ENCODE measurements around the gene ANKRD11.
"Not testable (repeated sequence)": the region's sequence is repeated elsewhere in the genome, so short reads cannot be mapped to it uniquely, and the experiment has no call there.

ANKRD11 gene

DNA sequence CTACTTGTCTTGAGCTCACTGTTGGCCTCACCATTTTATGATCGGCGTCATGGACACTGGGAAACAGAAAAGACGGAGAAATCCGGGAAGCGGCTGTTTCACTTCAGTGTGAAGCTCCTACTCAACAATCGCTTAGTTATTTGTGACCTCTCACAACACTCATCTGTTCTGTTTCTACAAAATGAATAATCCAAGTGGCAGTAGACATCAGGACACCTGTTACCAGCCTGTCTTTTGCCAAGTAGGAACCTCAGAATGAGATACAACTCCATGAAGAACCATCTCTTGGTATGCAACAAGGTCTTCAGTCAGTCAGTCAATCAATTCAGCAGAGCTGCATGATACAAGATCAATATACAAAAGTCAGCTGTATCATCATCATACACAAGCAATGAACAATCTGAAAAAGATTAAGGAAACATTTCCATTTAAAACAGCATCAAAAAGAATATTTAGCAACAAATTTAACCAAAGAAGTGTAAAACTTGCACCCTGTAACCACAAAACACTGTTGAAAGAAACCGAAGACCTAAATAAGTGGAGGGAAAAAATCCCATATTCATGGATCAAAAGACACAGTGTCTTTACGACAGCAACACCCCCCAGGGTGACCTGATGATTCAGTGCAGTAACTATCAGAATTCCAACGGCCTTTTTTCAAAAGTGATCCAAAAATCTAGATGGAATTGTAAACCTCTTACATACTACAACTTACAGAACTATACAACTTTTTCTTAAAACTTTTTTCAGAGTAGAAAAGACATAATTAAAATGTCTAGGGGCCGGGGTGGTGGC, 63.4 kb downstream of the ANKRD11 start:
- Histone ChIP-seq H3K27me3 (ENCODE audit: insufficient read depth, insufficient read length) (no peaks in the 10 kb centered on the region), H3K9ac (ENCODE audit: insufficient read length, low read depth) (no peak overlapping the region), H3K9me3 (ENCODE audit: insufficient read depth, low read length) (peaks cover 15% of the 10 kb centered on the region; the same call in 1 of the 2 replicates), H3K36me3 (ENCODE audit: insufficient read depth, insufficient read length, low read length) (peaks cover 8% of the 10 kb centered on the region), H3K4me3 (ENCODE audit: insufficient read length, low read depth) (no peak overlapping the region), H3K4me1 (ENCODE audit: insufficient read depth, insufficient read length) (peaks cover 16% of the 10 kb centered on the region)
- no peak for DNase-seq (ENCODE audit: low read depth, low spot score)
- TF ChIP-seq ZNF274 (IDR thresholded peaks at IDR 0.05; ENCODE audit: low read depth, low read length): no peak
- TF ChIP-seq YY1 (IDR thresholded peaks at IDR 0.05; ENCODE audit: insufficient read depth, insufficient read length): no peak
- TF ChIP-seq SUZ12 (IDR thresholded peaks at IDR 0.05; ENCODE audit: extremely low read depth, insufficient read depth, insufficient read length): no peak

DNA sequence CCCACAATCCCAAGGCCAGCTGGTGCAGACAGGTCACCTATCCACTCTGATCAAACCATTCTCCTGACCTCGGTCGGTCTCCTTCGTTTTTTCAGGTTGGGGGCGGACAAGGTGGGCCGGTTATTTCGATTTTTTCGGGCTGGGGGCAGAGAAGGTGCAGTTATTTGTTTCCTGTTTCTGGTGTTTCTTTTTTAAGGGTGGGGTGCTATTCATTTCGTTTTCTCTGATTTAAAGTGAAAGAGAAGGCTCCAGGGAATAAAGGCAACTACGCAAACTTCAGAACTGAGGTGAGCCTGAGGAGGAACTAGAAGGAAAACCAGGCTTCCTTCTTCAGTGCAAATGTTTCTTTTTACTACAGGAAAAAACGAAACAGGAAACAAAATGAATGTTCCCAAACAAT, 64.8 kb downstream of the ANKRD11 start:
- Histone ChIP-seq H3K27me3 (ENCODE audit: insufficient read depth, insufficient read length) (no peaks in the 10 kb centered on the region), H3K36me3 (ENCODE audit: insufficient read depth, insufficient read length, low read length) (peaks cover 8% of the 10 kb centered on the region), H3K9me3 (ENCODE audit: insufficient read depth, low read length) (peaks cover 3% of the 10 kb centered on the region; the same call in 1 of the 2 replicates), H3K4me1 (ENCODE audit: insufficient read depth, insufficient read length) (peaks cover 7% of the 10 kb centered on the region), H3K9ac (ENCODE audit: insufficient read length, low read depth) (no peak overlapping the region), H3K4me3 (ENCODE audit: insufficient read length, low read depth) (no peak overlapping the region)
- DNase-seq (ENCODE audit: low read depth, low spot score): no peak
- TF ChIP-seq YY1 (IDR thresholded peaks at IDR 0.05; ENCODE audit: insufficient read depth, insufficient read length): no peak
- no peak for TF ChIP-seq SUZ12 (IDR thresholded peaks at IDR 0.05; ENCODE audit: extremely low read depth, insufficient read depth, insufficient read length)
- no peak for TF ChIP-seq ZNF274 (IDR thresholded peaks at IDR 0.05; ENCODE audit: low read depth, low read length)

DNA sequence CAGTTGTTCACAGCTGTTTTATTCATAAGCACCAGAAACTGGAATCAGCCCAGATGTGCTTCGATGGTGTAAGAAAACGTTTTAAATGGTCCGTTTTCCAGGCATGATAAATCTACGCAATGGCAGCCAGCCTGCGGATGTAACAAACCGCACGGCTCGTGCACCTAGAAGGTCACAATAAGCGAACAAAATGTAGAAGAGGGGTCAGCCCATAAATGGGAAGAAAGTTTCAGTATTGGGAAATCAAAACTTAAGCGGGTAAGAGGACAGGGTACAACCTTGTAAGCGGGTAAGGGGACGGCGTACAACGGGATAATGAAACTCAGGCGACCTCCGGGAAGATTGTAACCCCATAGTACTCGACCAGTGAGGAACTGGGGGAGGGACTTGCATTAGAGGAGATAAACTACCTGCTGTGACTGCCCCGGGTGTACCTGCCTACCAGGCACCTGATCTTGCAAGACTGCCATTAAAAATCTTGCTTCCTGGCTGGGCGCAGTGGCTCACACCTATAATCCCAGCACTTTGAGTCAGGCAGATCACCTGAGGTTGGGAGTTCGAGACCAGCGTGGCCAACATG, 66.6 kb downstream of the ANKRD11 start:
- no peak for DNase-seq (ENCODE audit: low read depth, low spot score)
- H3K4me3 ChIP-seq (ENCODE audit: insufficient read length, low read depth): no peak overlapping the region
- peaks cover 7% of the 10 kb centered on the region for H3K4me1 ChIP-seq (ENCODE audit: insufficient read depth, insufficient read length)
- TF ChIP-seq YY1 (IDR thresholded peaks at IDR 0.05; ENCODE audit: insufficient read depth, insufficient read length): no peak
- TF ChIP-seq SUZ12 (IDR thresholded peaks at IDR 0.05; ENCODE audit: extremely low read depth, insufficient read depth, insufficient read length): no peak
- no peak for TF ChIP-seq ZNF274 (IDR thresholded peaks at IDR 0.05; ENCODE audit: low read depth, low read length)
- H3K9me3 ChIP-seq (ENCODE audit: insufficient read depth, low read length): no peaks in the 10 kb centered on the region
- H3K36me3 ChIP-seq (ENCODE audit: insufficient read depth, insufficient read length, low read length): peaks cover 17% of the 10 kb centered on the region
- no peaks in the 10 kb centered on the region for H3K27me3 ChIP-seq (ENCODE audit: insufficient read depth, insufficient read length)
- no peak overlapping the region for H3K9ac ChIP-seq (ENCODE audit: insufficient read length, low read depth)

DNA sequence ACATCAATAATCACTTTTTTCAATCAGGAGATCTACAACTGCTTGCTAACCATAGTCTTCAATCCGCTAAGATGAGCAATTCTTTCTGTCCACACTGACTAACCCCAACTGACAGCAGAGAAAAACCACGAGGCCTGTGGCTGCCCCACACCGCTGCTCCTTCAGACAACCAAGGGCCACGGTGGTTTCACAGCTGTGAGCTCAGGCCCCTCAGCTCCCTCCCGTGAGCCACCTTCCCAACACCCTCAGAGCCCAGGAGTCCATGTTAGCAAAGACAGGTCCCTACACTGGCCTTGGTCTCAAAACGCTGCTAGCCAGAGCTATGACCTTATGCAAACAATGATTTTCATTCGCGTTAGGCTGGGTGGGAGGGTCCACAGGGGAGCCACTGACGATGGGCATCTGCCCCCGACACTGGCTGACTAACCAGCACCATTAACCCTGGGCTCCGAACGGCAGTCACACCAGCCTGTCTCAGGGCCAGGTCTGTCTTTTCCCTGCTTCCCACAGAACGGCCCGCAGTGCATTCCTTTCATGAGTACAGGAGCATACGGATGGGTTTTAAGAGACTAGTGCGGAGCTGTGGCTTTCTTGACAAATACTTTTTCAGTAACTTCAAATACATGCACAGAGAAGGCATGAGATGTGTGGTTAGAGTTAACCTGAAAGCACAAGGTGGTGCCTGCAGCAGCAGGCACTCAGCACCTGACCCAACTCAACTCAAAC, 67.3 kb downstream of the ANKRD11 start:
- peaks cover 7% of the 10 kb centered on the region for H3K4me1 ChIP-seq (ENCODE audit: insufficient read depth, insufficient read length)
- H3K4me3 ChIP-seq (ENCODE audit: insufficient read length, low read depth): no peak overlapping the region

DNA sequence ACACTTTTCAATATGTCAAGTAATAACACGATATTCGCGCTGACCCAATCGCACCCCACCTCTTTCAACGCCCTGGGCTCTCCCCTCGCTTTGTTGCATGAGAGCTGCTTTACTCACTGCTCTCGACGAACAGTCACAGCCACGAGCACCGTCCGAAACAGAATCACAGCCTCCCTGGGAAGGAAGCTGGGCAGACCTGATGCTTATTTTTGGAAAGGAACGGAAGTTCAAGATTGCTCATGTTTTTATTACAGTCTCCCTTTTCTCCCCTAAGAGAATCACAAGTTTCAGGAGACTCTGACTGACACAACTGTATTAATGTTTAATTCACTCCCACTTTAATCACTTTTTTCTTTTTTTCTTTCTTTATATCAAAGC, 67.8 kb downstream of the ANKRD11 start:
- Histone ChIP-seq H3K4me1 (ENCODE audit: insufficient read depth, insufficient read length) (peaks cover 7% of the 10 kb centered on the region), H3K36me3 (ENCODE audit: insufficient read depth, insufficient read length, low read length) (peaks cover 26% of the 10 kb centered on the region), H3K27me3 (ENCODE audit: insufficient read depth, insufficient read length) (no peaks in the 10 kb centered on the region), H3K4me3 (ENCODE audit: insufficient read length, low read depth) (no peak overlapping the region), H3K9me3 (ENCODE audit: insufficient read depth, low read length) (no peaks in the 10 kb centered on the region), H3K9ac (ENCODE audit: insufficient read length, low read depth) (no peak overlapping the region)
- TF ChIP-seq ZNF274 (IDR thresholded peaks at IDR 0.05; ENCODE audit: low read depth, low read length) (no peak), SUZ12 (IDR thresholded peaks at IDR 0.05; ENCODE audit: extremely low read depth, insufficient read depth, insufficient read length) (no peak), YY1 (IDR thresholded peaks at IDR 0.05; ENCODE audit: insufficient read depth, insufficient read length) (no peak)
- DNase-seq (ENCODE audit: low read depth, low spot score): no peak

More for the DNA sequence above, 67.3 kb downstream of the ANKRD11 start:
- H3K9ac ChIP-seq (ENCODE audit: insufficient read length, low read depth): no peak overlapping the region
- H3K9me3 ChIP-seq (ENCODE audit: insufficient read depth, low read length): no peaks in the 10 kb centered on the region
- no peak for DNase-seq (ENCODE audit: low read depth, low spot score)
- peaks cover 20% of the 10 kb centered on the region for H3K36me3 ChIP-seq (ENCODE audit: insufficient read depth, insufficient read length, low read length)
- H3K27me3 ChIP-seq (ENCODE audit: insufficient read depth, insufficient read length): no peaks in the 10 kb centered on the region
- TF ChIP-seq SUZ12 (IDR thresholded peaks at IDR 0.05; ENCODE audit: extremely low read depth, insufficient read depth, insufficient read length) (no peak), YY1 (IDR thresholded peaks at IDR 0.05; ENCODE audit: insufficient read depth, insufficient read length) (no peak), ZNF274 (IDR thresholded peaks at IDR 0.05; ENCODE audit: low read depth, low read length) (no peak)

DNA sequence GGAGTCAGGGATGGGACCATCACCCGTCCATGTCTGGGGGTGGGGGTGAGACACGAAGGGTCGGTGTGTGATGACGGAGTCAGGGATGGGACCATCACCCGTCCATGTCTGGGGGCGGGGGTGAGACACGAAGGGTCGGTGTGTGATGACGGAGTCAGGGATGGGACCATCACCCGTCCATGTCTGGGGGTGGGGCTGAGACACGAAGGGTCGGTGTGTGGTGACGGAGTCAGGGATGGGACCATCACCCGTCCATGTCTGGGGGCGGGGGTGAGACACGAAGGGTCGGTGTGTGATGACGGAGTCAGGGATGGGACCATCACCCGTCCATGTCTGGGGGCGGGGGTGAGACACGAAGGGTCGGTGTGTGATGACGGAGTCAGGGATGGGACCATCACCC, 69.1 kb downstream of the ANKRD11 start:
- not testable (repeated sequence) for H3K4me1 ChIP-seq (ENCODE audit: insufficient read depth, insufficient read length); H3K9me3 ChIP-seq (ENCODE audit: insufficient read depth, low read length); H3K9ac ChIP-seq (ENCODE audit: insufficient read length, low read depth); DNase-seq (ENCODE audit: low read depth, low spot score); H3K4me3 ChIP-seq (ENCODE audit: insufficient read length, low read depth); H3K27me3 ChIP-seq (ENCODE audit: insufficient read depth, insufficient read length)
- peaks cover 36% of the 10 kb centered on the region for H3K36me3 ChIP-seq (ENCODE audit: insufficient read depth, insufficient read length, low read length)

DNA sequence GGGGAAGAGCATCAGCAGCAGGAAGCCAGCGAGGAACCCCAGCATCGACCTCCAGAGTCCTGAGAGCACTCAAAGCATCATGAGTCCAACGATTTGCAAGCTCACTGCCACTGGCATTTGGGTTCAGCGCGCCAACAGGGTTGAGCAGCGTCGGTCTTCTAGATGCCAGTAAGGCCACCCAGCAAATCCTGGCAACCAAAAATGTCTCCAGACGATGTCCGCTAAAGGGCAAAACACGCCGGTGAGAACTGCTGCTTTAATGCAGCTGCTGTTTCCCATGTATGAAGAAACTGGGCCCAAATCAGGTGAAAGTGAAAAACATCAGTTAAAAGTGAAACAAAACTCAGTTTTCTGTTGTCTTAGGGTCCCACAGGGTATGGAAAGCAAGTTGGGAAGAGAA, 70.2 kb downstream of the ANKRD11 start:
- peaks cover 9% of the 10 kb centered on the region for H3K4me1 ChIP-seq (ENCODE audit: insufficient read depth, insufficient read length)
- H3K36me3 ChIP-seq (ENCODE audit: insufficient read depth, insufficient read length, low read length): peaks cover 38% of the 10 kb centered on the region
- H3K9me3 ChIP-seq (ENCODE audit: insufficient read depth, low read length): no peaks in the 10 kb centered on the region
- no peak overlapping the region for H3K4me3 ChIP-seq (ENCODE audit: insufficient read length, low read depth)
- DNase-seq (ENCODE audit: low read depth, low spot score): no peak
- H3K9ac ChIP-seq (ENCODE audit: insufficient read length, low read depth): no peak overlapping the region
- no peak for TF ChIP-seq ZNF274 (IDR thresholded peaks at IDR 0.05; ENCODE audit: low read depth, low read length)
- no peak for TF ChIP-seq SUZ12 (IDR thresholded peaks at IDR 0.05; ENCODE audit: extremely low read depth, insufficient read depth, insufficient read length)
- TF ChIP-seq YY1 (IDR thresholded peaks at IDR 0.05; ENCODE audit: insufficient read depth, insufficient read length): no peak
- no peaks in the 10 kb centered on the region for H3K27me3 ChIP-seq (ENCODE audit: insufficient read depth, insufficient read length)
